Mesenchymal stem cell (in vitro differentiated cells and primary cell): ENCODE data around the gene MRM2.

ENCODE experiments used
- DNase-seq: peaks from one replicate; pipeline ENCODE4 v3.0.0-alpha.2; 2013
- H2AFZ ChIP-seq: one replicate; pipeline ENCODE4 v1.6.1; 2013; ENCODE audit warnings: low read depth, mild to moderate bottlenecking, control low read depth, inconsistent platforms, low read length, moderate library complexity
- H2AK5ac ChIP-seq: 2 replicates; pipeline ENCODE4 v1.6.1; 2013; ENCODE audit warnings: low read length, moderate library complexity, mild to moderate bottlenecking, inconsistent platforms; ENCODE audit not compliant: severe bottlenecking
- H2BK120ac ChIP-seq: one replicate; pipeline ENCODE4 v1.6.1; 2013; ENCODE audit warnings: low read depth, mild to moderate bottlenecking, inconsistent platforms, low read length, moderate library complexity
- H2BK12ac ChIP-seq, 2 experiments: one replicate each; pipeline ENCODE4 v1.6.1; 2013; ENCODE audit warnings: inconsistent platforms in 2 of 2, low read length in 2 of 2, mild to moderate bottlenecking in 2 of 2, moderate library complexity in 2 of 2, control low read depth in 1 of 2
- H2BK15ac ChIP-seq: one replicate; pipeline ENCODE4 v1.6.1; 2013; ENCODE audit warnings: mild to moderate bottlenecking, low read depth, inconsistent platforms; ENCODE audit not compliant: poor library complexity, severe bottlenecking
- H2BK5ac ChIP-seq: 2 replicates; pipeline ENCODE4 v1.6.1; 2013; ENCODE audit warnings: low read depth, mild to moderate bottlenecking, low read length, control low read depth, inconsistent platforms; ENCODE audit not compliant: poor library complexity, severe bottlenecking
- H3K14ac ChIP-seq, 2 experiments: one replicate each; pipeline ENCODE4 v1.6.1; 2013; ENCODE audit warnings: inconsistent platforms in 2 of 2, low read length in 2 of 2, control low read depth in 1 of 2, mild to moderate bottlenecking in 1 of 2, moderate library complexity in 1 of 2
- H3K18ac ChIP-seq, 2 experiments: one replicate each; pipeline ENCODE4 v1.6.1; 2013; ENCODE audit warnings: inconsistent platforms in 2 of 2, low read length in 2 of 2, control low read depth in 1 of 2, low read depth in 1 of 2, mild to moderate bottlenecking in 1 of 2
- H3K23ac ChIP-seq, 2 experiments: one replicate each; pipeline ENCODE4 v1.6.1; 2013; ENCODE audit warnings: inconsistent platforms in 2 of 2, low read length in 2 of 2, mild to moderate bottlenecking in 2 of 2, moderate library complexity in 2 of 2, control low read depth in 1 of 2
- H3K27ac ChIP-seq: 2 replicates; pipeline ENCODE4 v1.5.1; 2013; ENCODE audit warnings: mild to moderate bottlenecking, moderate library complexity, low read length, control low read depth, inconsistent platforms; ENCODE audit not compliant: poor library complexity, severe bottlenecking
- H3K27me3 ChIP-seq, 2 experiments: 2 replicates each; pipeline versions ENCODE4 v1.6.1 to v1.7.0; 2013; ENCODE audit warnings: low read length in 2 of 2, mild to moderate bottlenecking in 2 of 2, moderate library complexity in 2 of 2, control low read depth in 1 of 2, inconsistent platforms in 1 of 2; ENCODE audit not compliant: control insufficient read depth in 1 of 2, insufficient read depth in 1 of 2
- H3K36me3 ChIP-seq, 2 experiments: 2 replicates each; pipeline versions ENCODE4 v1.6.1 to v1.7.0; 2013; ENCODE audit warnings: low read length in 2 of 2, control low read depth in 1 of 2, inconsistent platforms in 1 of 2, low read depth in 1 of 2, mild to moderate bottlenecking in 1 of 2; ENCODE audit not compliant: insufficient read depth in 2 of 2, control insufficient read depth in 1 of 2
- H3K4ac ChIP-seq, 2 experiments: one replicate each; pipeline ENCODE4 v1.6.1; 2013; ENCODE audit warnings: inconsistent platforms in 2 of 2, low read length in 2 of 2, mild to moderate bottlenecking in 2 of 2, moderate library complexity in 2 of 2, control low read depth in 1 of 2, low read depth in 1 of 2
- H3K4me1 ChIP-seq: 2 replicates; pipeline ENCODE4 v1.6.1; 2013; ENCODE audit warnings: low read depth, low read length, control low read depth; ENCODE audit not compliant: control insufficient read depth, insufficient read depth
- H3K4me2 ChIP-seq: 2 replicates; pipeline ENCODE4 v1.6.1; 2013; ENCODE audit warnings: low read length, mild to moderate bottlenecking, inconsistent platforms; ENCODE audit not compliant: poor library complexity, severe bottlenecking
- H3K4me3 ChIP-seq, 2 experiments: 2 replicates each; pipeline versions ENCODE4 v1.5.1 to v1.7.0; 2013; ENCODE audit warnings: low read length in 2 of 2, mild to moderate bottlenecking in 2 of 2, control low read depth in 1 of 2, low read depth in 1 of 2; ENCODE audit not compliant: insufficient read depth in 1 of 2
- H3K79me1 ChIP-seq: replicated peaks from 2 replicates; pipeline ENCODE4 v1.6.1; 2013; ENCODE audit warnings: mild to moderate bottlenecking, control low read depth, low read length, inconsistent platforms; ENCODE audit not compliant: poor library complexity, severe bottlenecking
- H3K9ac ChIP-seq: 2 replicates; pipeline ENCODE4 v1.7.0; 2013; ENCODE audit warnings: mild to moderate bottlenecking, low read length, moderate library complexity
- H3K9me3 ChIP-seq: 2 replicates; pipeline ENCODE4 v1.7.0; 2013; ENCODE audit warnings: mild to moderate bottlenecking, low read length; ENCODE audit not compliant: control insufficient read depth
- H4K8ac ChIP-seq: one replicate; pipeline ENCODE4 v1.6.1; 2013; ENCODE audit warnings: inconsistent platforms, mild to moderate bottlenecking, low read length, moderate library complexity
- H4K91ac ChIP-seq: one replicate; pipeline ENCODE4 v1.6.1; 2013; ENCODE audit warnings: mild to moderate bottlenecking, low read length, inconsistent platforms
- WGBS: methylation state at CpG from one replicate; pipeline ENCODE4 v1.1.7; 2013; ENCODE audit warnings: mixed read lengths; 5-methylcytosine and 5-hydroxymethylcytosine counted together

The MRM2 gene

DNA sequence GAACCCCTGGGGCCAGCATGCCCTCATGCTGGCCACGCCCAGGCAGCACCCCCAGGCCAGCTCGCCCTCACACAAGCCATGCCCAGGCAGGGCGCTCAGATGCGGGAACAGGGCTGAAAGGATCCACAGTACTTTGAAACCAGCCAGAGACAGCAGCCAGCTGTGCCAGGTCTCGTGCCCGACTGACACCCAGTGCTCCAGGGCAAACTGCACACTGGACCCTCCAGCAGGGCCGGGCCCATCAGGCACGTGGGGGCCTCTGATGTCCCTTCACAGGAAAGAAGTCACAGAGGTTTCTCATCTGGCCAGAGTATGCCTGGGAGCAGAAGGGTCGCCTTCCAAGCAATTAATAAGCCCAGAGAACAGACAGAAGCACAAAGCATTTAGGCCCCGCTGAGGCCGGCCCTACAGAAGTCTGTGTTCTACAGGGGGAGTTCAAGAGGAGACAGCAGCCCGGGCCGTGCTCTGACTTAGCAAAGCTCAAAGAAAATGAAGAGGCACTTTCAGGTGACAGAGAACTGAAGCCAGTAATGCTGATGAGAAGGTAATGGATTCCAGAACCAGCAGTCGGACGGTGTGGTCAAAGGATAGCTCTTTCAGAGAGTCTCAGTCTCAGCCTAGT, 30.6 kb downstream of the MRM2 start:
- H4K91ac ChIP-seq = no peak overlapping the region
- no peak overlapping the region for H3K9ac ChIP-seq
- no peak overlapping the region for H2AK5ac ChIP-seq
- no peak overlapping the region for H2BK15ac ChIP-seq
- H3K18ac ChIP-seq = no peak overlapping the region
- H3K27ac ChIP-seq = no peak overlapping the region
- 93% methylated on average over 15 of the region's 15 CpGs for WGBS
- no peak overlapping the region for H2BK12ac ChIP-seq
- no peak overlapping the region for H2AFZ ChIP-seq
- H3K27me3 ChIP-seq = no peaks in the 10 kb centered on the region
- H3K4me2 ChIP-seq = no peak overlapping the region
- peaks cover 24% of the 10 kb centered on the region for H3K79me1 ChIP-seq
- no peak overlapping the region for H3K23ac ChIP-seq
- DNase-seq = no peak
- H3K4me1 ChIP-seq = peaks cover 9% of the 10 kb centered on the region
- no peaks in the 10 kb centered on the region for H3K9me3 ChIP-seq
- no peak overlapping the region for H2BK120ac ChIP-seq
- H2BK5ac ChIP-seq = no peak overlapping the region
- peaks cover 62 to 75% of the 10 kb centered on the region in 2 experiments for H3K36me3 ChIP-seq
- no peak overlapping the region for H3K4me3 ChIP-seq
- H3K4ac ChIP-seq = no peak overlapping the region
- H4K8ac ChIP-seq = no peak overlapping the region
- no peak overlapping the region for H3K14ac ChIP-seq

DNA sequence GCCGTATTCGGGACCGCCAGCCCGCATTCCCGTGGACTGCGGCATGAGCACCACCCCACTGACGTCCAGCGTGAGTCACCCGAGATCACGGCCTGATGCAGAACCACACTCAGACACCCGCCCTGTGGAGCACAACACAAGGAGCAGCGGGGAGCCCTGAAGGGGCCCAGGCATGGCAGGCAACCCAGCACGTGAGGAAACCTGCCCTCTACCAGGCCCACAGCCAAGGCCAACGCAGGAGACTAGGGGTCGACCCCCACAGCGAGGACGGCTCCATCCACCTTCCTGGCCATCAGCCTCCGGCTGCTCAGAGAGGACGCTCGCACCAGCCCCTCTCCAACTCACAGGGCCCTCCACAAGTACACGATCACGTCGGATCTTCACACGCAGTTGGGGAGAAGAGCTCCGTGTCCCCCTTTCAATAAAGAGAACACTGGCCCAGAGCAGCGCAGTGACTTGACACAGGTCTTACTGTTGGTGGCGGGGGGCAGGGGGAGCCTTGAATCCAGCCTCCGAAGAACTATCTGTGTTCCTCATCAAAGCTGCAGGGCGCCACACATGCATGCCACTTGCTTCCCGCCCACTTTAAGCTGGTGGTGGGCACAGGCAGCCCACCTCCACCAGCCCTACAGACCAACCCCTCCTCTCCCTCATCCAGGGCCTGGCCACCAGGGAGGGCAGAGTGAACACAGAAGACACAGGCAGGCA, 31.3 kb downstream of the MRM2 start:
- no peak overlapping the region for H4K91ac ChIP-seq
- no peak overlapping the region for H2BK120ac ChIP-seq
- no peak overlapping the region for H3K23ac ChIP-seq
- H3K79me1 ChIP-seq = peaks cover 24% of the 10 kb centered on the region
- no peak for DNase-seq
- H2BK12ac ChIP-seq = no peak overlapping the region
- H3K27ac ChIP-seq = no peak overlapping the region
- no peaks in the 10 kb centered on the region for H3K27me3 ChIP-seq
- H3K14ac ChIP-seq = no peak overlapping the region
- no peak overlapping the region for H2AFZ ChIP-seq
- WGBS = 97% methylated on average over 27 of the region's 30 CpGs
- H3K4me2 ChIP-seq = no peak overlapping the region
- H3K4ac ChIP-seq = no peak overlapping the region
- no peak overlapping the region for H3K18ac ChIP-seq
- H3K4me1 ChIP-seq = peaks cover 9% of the 10 kb centered on the region
- H3K9me3 ChIP-seq = no peaks in the 10 kb centered on the region
- no peak overlapping the region for H2BK5ac ChIP-seq
- no peak overlapping the region for H3K4me3 ChIP-seq
- H2BK15ac ChIP-seq = no peak overlapping the region
- H2AK5ac ChIP-seq = no peak overlapping the region
- H3K9ac ChIP-seq = no peak overlapping the region
- H4K8ac ChIP-seq = no peak overlapping the region
- peaks cover 57 to 69% of the 10 kb centered on the region in 2 experiments for H3K36me3 ChIP-seq

GRCh38 chr7:2209961-2210323, 32.1 kb downstream of the MRM2 start:
- no peak for DNase-seq
- WGBS = 98% methylated on average over 8 of the region's 8 CpGs
- Histone ChIP-seq H3K23ac (no peak overlapping the region), H3K27ac (no peak overlapping the region), H3K14ac (no peak overlapping the region), H4K8ac (no peak overlapping the region), H3K4me2 (no peak overlapping the region), H3K4me1 (peaks cover 15% of the 10 kb centered on the region), H2BK12ac (no peak overlapping the region), H3K4ac (no peak overlapping the region), H2AFZ (no peak overlapping the region), H3K36me3 (peaks cover 53 to 64% of the 10 kb centered on the region in 2 experiments), H2AK5ac (no peak overlapping the region), H4K91ac (no peak overlapping the region), H3K79me1 (peaks cover 24% of the 10 kb centered on the region), H3K18ac (no peak overlapping the region), H3K4me3 (no peak overlapping the region), H2BK5ac (no peak overlapping the region), H3K9ac (peak overlapping the region; percentile 70), H3K9me3 (no peaks in the 10 kb centered on the region), H2BK120ac (no peak overlapping the region), H2BK15ac (no peak overlapping the region), H3K27me3 (no peaks in the 10 kb centered on the region)

GRCh38 chr7:2209146-2209960, 32.7 kb downstream of the MRM2 start:
- H3K4me2 ChIP-seq = no peak overlapping the region
- H3K27ac ChIP-seq = no peak overlapping the region
- H2BK120ac ChIP-seq = no peak overlapping the region
- no peak overlapping the region for H3K18ac ChIP-seq
- no peak overlapping the region for H2BK12ac ChIP-seq
- no peak overlapping the region for H3K23ac ChIP-seq
- peaks cover 18% of the 10 kb centered on the region for H3K4me1 ChIP-seq
- no peak overlapping the region for H3K4me3 ChIP-seq
- H2AFZ ChIP-seq = no peak overlapping the region
- H2BK5ac ChIP-seq = no peak overlapping the region
- H3K36me3 ChIP-seq = peaks cover 48 to 59% of the 10 kb centered on the region in 2 experiments
- H3K4ac ChIP-seq = no peak overlapping the region
- 70% methylated on average over 21 of the region's 21 CpGs for WGBS
- H4K91ac ChIP-seq = no peak overlapping the region
- no peaks in the 10 kb centered on the region for H3K27me3 ChIP-seq
- H3K9me3 ChIP-seq = no peaks in the 10 kb centered on the region
- H3K9ac ChIP-seq = peak overlapping the region; percentile 70
- DNase-seq = peak; percentile 70
- H2BK15ac ChIP-seq = no peak overlapping the region
- no peak overlapping the region for H4K8ac ChIP-seq
- peaks cover 24% of the 10 kb centered on the region for H3K79me1 ChIP-seq
- no peak overlapping the region for H3K14ac ChIP-seq
- no peak overlapping the region for H2AK5ac ChIP-seq
